AG09309 (cell line): ENCODE results near the gene ASB3.

Source experiments
- DNase-seq: peaks from one replicate; pipeline ENCODE4 v3.0.0-alpha.2; 2010; ENCODE audit warnings: low read depth
- H3K4me3 ChIP-seq: 2 replicates; pipeline ENCODE4 v1.5.1; 2011; ENCODE audit warnings: mild to moderate bottlenecking, low read depth, low read length, moderate library complexity; ENCODE audit not compliant: control insufficient read depth
- TF ChIP-seq, protein P1 (sequence below): IDR thresholded peaks from 2 replicates; pipeline ENCODE4 v1.5.1; 2011; ENCODE audit warnings: mild to moderate bottlenecking, low read depth, low read length, inconsistent platforms; ENCODE audit not compliant: insufficient read depth, control insufficient read depth; ENCODE audit errors: missing control alignments

ASB3 gene

DNA sequence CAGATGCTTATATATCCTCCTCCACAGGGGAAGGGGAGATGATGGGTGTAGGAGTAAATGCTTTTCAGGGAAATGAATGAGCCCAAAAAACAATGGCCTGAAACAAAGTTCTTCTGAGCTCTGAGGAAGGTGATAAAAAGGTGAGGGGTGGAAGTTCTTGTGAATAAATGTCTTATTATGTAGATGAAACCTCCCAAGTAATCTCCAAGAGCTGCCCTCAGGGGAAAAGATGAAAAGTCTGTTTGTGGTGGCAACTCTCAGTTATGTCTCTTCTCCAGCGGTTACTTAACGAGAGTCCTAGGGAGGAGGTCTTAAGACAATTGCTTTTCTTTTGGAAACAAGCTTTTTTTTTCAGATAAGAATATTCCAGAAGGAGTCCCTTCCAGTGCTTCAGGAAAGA lies 134.6 kb downstream of the ASB3 start:
- TF ChIP-seq, protein P1, sequence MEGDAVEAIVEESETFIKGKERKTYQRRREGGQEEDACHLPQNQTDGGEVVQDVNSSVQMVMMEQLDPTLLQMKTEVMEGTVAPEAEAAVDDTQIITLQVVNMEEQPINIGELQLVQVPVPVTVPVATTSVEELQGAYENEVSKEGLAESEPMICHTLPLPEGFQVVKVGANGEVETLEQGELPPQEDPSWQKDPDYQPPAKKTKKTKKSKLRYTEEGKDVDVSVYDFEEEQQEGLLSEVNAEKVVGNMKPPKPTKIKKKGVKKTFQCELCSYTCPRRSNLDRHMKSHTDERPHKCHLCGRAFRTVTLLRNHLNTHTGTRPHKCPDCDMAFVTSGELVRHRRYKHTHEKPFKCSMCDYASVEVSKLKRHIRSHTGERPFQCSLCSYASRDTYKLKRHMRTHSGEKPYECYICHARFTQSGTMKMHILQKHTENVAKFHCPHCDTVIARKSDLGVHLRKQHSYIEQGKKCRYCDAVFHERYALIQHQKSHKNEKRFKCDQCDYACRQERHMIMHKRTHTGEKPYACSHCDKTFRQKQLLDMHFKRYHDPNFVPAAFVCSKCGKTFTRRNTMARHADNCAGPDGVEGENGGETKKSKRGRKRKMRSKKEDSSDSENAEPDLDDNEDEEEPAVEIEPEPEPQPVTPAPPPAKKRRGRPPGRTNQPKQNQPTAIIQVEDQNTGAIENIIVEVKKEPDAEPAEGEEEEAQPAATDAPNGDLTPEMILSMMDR, result no peak
- DNase-seq, result no peak
- H3K4me3 ChIP-seq, result no peak overlapping the region

GRCh38 chr2:53646788-53647187 lies 140.0 kb downstream of the ASB3 start:
- TF ChIP-seq, protein P1, result no peak
- DNase-seq, result no peak
- H3K4me3 ChIP-seq, result no peak overlapping the region

DNA sequence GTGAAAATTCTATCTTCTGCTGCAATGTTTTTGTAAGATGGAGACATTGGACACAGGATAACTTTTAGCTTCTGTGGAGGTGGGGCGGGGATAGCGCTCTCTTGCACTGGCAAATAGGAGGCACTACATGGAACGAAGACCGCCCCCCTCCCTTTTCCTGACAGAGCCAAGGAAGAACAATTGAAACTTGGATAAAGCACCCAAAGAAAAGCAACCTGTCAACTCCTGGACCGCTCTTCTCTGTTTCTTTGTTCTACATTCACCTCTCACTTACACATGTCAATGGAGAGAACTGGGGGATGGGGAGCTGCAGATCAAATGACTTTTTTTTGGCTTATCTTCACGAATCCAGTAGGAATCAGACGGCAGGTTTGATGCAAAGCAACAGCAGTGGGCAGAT lies 145.5 kb downstream of the ASB3 start:
- DNase-seq, result no peak
- H3K4me3 ChIP-seq, result no peak overlapping the region
- TF ChIP-seq, protein P1, result no peak

DNA sequence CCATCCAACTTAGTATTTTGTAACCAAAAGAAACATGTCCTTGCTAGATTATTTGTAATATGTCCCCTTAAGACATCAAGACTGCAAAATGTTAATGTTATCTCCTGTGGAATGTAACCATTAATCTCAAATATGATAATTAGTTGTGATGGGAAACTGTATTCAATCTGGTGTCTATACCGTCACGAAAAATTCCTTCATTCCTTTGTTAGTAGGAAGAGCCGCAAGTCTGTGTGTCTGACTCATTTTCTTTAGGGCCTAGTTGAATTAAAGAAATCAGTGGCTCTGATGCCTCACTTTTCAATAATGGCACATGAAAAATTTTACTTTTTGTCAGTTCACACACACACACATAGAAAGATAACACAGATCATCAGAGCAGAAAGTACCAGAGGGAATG lies 146.3 kb downstream of the ASB3 start:
- DNase-seq, result no peak
- TF ChIP-seq, protein P1, result no peak

GRCh38 chr2:53636596-53636995 lies 150.2 kb downstream of the ASB3 start:
- no peak for DNase-seq
- TF ChIP-seq, protein P1, result no peak
- no peak overlapping the region for H3K4me3 ChIP-seq

More for the DNA sequence above, 146.3 kb downstream of the ASB3 start:
- no peak overlapping the region for H3K4me3 ChIP-seq

- TF ChIP-seq, protein P1, result no peak
- no peak overlapping the region for H3K4me3 ChIP-seq
- DNase-seq, result no peak
Measured at GRCh38 chr2:53636109-53636508, 150.6 kb downstream of the ASB3 start.

GRCh38 chr2:53635694-53636093 lies 151.1 kb downstream of the ASB3 start:
- no peak for DNase-seq
- TF ChIP-seq, protein P1, result no peak
- no peak overlapping the region for H3K4me3 ChIP-seq
